OCI-LY7 (cell line): ENCODE data around the gene FANCC. TPM values are rescaled to one million over a fixed set of nuclear protein-coding genes. Genes with fewer than 3 reads are reported as not detected.
A peak's percentile ranks its signal among the peaks of the same experiment; 100 is the strongest.

Source experiments
- BruUV-seq: library from RNA; stranded (reverse); fragments of 400-500 nt; replicated peaks from 2 replicates; lab custom pipeline; 2021; lab: Mats Ljungman, UMichigan
- CTCF ChIA-PET: fragments of 300-600 bp; sonication (Branson Sonifier 250); formaldehyde crosslinking; loops from one replicate; lab custom pipeline; 2022; ENCODE audit warnings: antibody characterized with exemption; ENCODE audit not compliant: unreplicated experiment; lab: Charles Lee
- POLR2A ChIA-PET: fragments of 300-600 bp; sonication (Branson Sonifier 250); formaldehyde crosslinking; loops from one replicate; lab custom pipeline; 2022; ENCODE audit warnings: antibody characterized with exemption; lab: Charles Lee
- DNase-seq: peaks from one replicate; pipeline ENCODE4 v3.0.0-alpha.2; 2015; ENCODE audit warnings: low spot score
- H2AFZ ChIP-seq: fragments of 200-600 bp; sonication (generic), shearing (Covaris generic); 2 replicates; pipeline ENCODE4 v1.6.1; 2014; ENCODE audit warnings: mild to moderate bottlenecking, antibody characterized with exemption, low read length, moderate library complexity
- H3K27ac ChIP-seq: fragments of 200-600 bp; sonication (generic); 2 replicates; pipeline ENCODE4 v1.5.1; 2014; ENCODE audit warnings: mixed run types, low read depth, mild to moderate bottlenecking, moderate library complexity, low read length, inconsistent platforms; ENCODE audit not compliant: poor library complexity, severe bottlenecking
- H3K36me3 ChIP-seq: fragments of 200-600 bp; sonication (generic); 2 replicates; pipeline ENCODE4 v1.6.1; 2014; ENCODE audit warnings: mild to moderate bottlenecking, antibody characterized with exemption, low read length, moderate library complexity, mixed read lengths; ENCODE audit not compliant: insufficient read depth
- H3K4me1 ChIP-seq: fragments of 200-600 bp; sonication (generic); 2 replicates; pipeline ENCODE4 v1.5.1; 2014; ENCODE audit warnings: mild to moderate bottlenecking, low read length; ENCODE audit not compliant: insufficient read depth, poor library complexity, severe bottlenecking
- H3K4me2 ChIP-seq: fragments of 200-600 bp; sonication (generic); 2 replicates; pipeline ENCODE4 v1.6.1; 2014; ENCODE audit warnings: mild to moderate bottlenecking, low read length
- H3K4me3 ChIP-seq: fragments of 200-600 bp; sonication (generic); 2 replicates; pipeline ENCODE4 v1.5.1; 2014; ENCODE audit warnings: mild to moderate bottlenecking, low read depth, low read length; ENCODE audit not compliant: poor library complexity, severe bottlenecking
- H3K79me2 ChIP-seq: fragments of 200-600 bp; sonication (generic); 2 replicates; pipeline ENCODE4 v1.6.1; 2016; ENCODE audit warnings: low read depth, mild to moderate bottlenecking, low read length, moderate library complexity, mixed read lengths; ENCODE audit not compliant: insufficient read depth
- H3K9me2 ChIP-seq: fragments of 200-600 bp; sonication (generic); 2 replicates; pipeline ENCODE4 v1.6.1; 2016; ENCODE audit warnings: mild to moderate bottlenecking, low read length, mixed read lengths; ENCODE audit not compliant: insufficient read depth
- H3K9me3 ChIP-seq: fragments of 200-600 bp; sonication (generic); 2 replicates; pipeline ENCODE4 v1.6.1; 2014; ENCODE audit warnings: mild to moderate bottlenecking, mixed run types, low read length, mixed read lengths
- H4K20me1 ChIP-seq: fragments of 200-600 bp; sonication (generic); 2 replicates; pipeline ENCODE4 v1.6.1; 2014; ENCODE audit warnings: mild to moderate bottlenecking, antibody characterized with exemption, low read length, moderate library complexity, mixed read lengths; ENCODE audit not compliant: insufficient read depth
- CTCF ChIP-seq: fragments of 200-600 bp; sonication (generic); conservative IDR thresholded peaks from 2 replicates; pipeline ENCODE4 v1.5.1; 2014; ENCODE audit warnings: mild to moderate bottlenecking, antibody characterized with exemption, low read length, moderate library complexity, mixed read lengths
- EZH2phosphoT487 ChIP-seq: fragments of 200-600 bp; sonication (generic); IDR thresholded peaks from 2 replicates; pipeline ENCODE4 v1.6.1; 2018; ENCODE audit warnings: low read depth, borderline replicate concordance, mild to moderate bottlenecking, mixed run types, antibody characterized with exemption, low read length, moderate library complexity, mixed read lengths
- intact Hi-C: fragments of 100-400 bp; cut with micrococcal nuclease; formaldehyde crosslinking; loops from one replicate; pipeline ENCODE4 v1.10.0; 2022; ENCODE audit not compliant: unreplicated experiment
- microRNA-seq: library from miRNA; unstranded; fragments of <30 nt; microRNA quantifications from one replicate; pipeline ENCODE4 v1.2.0, GENCODE V29; 2022; ENCODE audit warnings: borderline replicate concordance
- small RNA-seq: library from RNA; depleted of rRNA; stranded (forward); fragments of <200 nt; gene quantifications from one replicate; pipeline ENCODE3, GENCODE V24; 2014
- total RNA-seq, 2 experiments: library from RNA; depleted of rRNA in 1 of 2; stranded (reverse); fragments of >200 nt in 1 of 2; shearing (Covaris generic) in 1 of 2; gene quantifications; 2 replicates each; pipeline ENCODE4 v1.2.3, GENCODE V29; 2014 to 2022

FANCC gene
- total RNA-seq, 2 experiments from 2014 or later: 13.9 to 28.7 TPM

GRCh38 chr9:95053611-95054570 lies 263.6 kb downstream of the FANCC start:
- BruUV-seq: no TSS peak
- Histone ChIP-seq H3K79me2 (no peaks in the 10 kb centered on the region), H3K4me2 (no peak overlapping the region), H3K4me1 (no peaks in the 10 kb centered on the region), H3K27ac (no peak overlapping the region), H3K9me3 (no peaks in the 10 kb centered on the region), H3K4me3 (no peak overlapping the region), H3K36me3 (no peaks in the 10 kb centered on the region), H3K9me2 (no peaks in the 10 kb centered on the region), H2AFZ (no peak overlapping the region), H4K20me1 (no peaks in the 10 kb centered on the region)
- CTCF ChIA-PET: no interaction called here
- TF ChIP-seq EZH2phosphoT487: no peak
- no peak for TF ChIP-seq CTCF
- intact Hi-C loops: loop anchor here (5.0 kb wide), 1 partner anchor 162 kb away; no protein-coding TSS in a partner anchor
- no peak for DNase-seq
- POLR2A ChIA-PET: interaction anchor here (0.6 to 0.9 kb wide), 4 partner anchors 11 to 88 kb away, joined by 3 read pairs; no protein-coding TSS in a partner anchor

GRCh38 chr9:95049761-95050160 lies 267.7 kb downstream of the FANCC start:
- Histone ChIP-seq H3K79me2 (no peaks in the 10 kb centered on the region), H3K4me2 (no peak overlapping the region), H3K9me2 (no peaks in the 10 kb centered on the region), H3K4me3 (no peak overlapping the region), H2AFZ (no peak overlapping the region), H3K36me3 (no peaks in the 10 kb centered on the region), H3K27ac (no peak overlapping the region), H3K9me3 (no peaks in the 10 kb centered on the region), H4K20me1 (no peaks in the 10 kb centered on the region), H3K4me1 (no peaks in the 10 kb centered on the region)
- intact Hi-C loops: loop anchor here (5.0 kb wide), 1 partner anchor 157 kb away; no protein-coding TSS in a partner anchor
- TF ChIP-seq CTCF (no peak), EZH2phosphoT487 (no peak)
- CTCF ChIA-PET: no interaction called here
- BruUV-seq: no TSS peak
- POLR2A ChIA-PET: no interaction called here
- no peak for DNase-seq

Small RNA genes lying within 50 kb of the gene (microRNA-seq; reads per million reads assigned to microRNA genes)
- 2,206 reads per million, percentile 87 among the genes with 10 or more reads in this experiment for gene MIR23B
- gene MIR24-1: not detected
- 683 reads per million, percentile 78 among the genes with 10 or more reads in this experiment for gene MIR27B
- not detected for gene MIR3074
- not detected for gene MIR6081

Small RNA genes lying within 50 kb of the gene (small RNA-seq; reads per million reads assigned to genes)
- gene MIR23B (not detected), gene MIR27B (20.5 reads per million, percentile 97 among the genes with 10 or more reads in this experiment), gene MIR3074 (not detected), gene MIR6081 (not detected), gene RNA5SP288 (54.6 reads per million, percentile 98 among the genes with 10 or more reads in this experiment)

Other genes starting within 250 kb of the FANCC start
- gene PTCH1, start 199.3 kb upstream of the FANCC start, total RNA-seq (2014; rRNA removed; shearing (Covaris generic)): 13.1 and 16.5 TPM in 2 replicates
- gene PTCH1, start 199.3 kb upstream of the FANCC start, total RNA-seq (2022): 36.1 and 49.9 TPM in 2 replicates